GM21526 (cell line): ENCODE measurements around the gene AKT1.

Source experiments
- ATAC-seq: cut with Tn5 transposase; IDR thresholded peaks from one replicate; pipeline ENCODE4 v1.9.1; 2021; ENCODE audit warnings: moderate library complexity; ENCODE audit not compliant: unreplicated experiment, low FRiP score

AKT1 gene

DNA sequence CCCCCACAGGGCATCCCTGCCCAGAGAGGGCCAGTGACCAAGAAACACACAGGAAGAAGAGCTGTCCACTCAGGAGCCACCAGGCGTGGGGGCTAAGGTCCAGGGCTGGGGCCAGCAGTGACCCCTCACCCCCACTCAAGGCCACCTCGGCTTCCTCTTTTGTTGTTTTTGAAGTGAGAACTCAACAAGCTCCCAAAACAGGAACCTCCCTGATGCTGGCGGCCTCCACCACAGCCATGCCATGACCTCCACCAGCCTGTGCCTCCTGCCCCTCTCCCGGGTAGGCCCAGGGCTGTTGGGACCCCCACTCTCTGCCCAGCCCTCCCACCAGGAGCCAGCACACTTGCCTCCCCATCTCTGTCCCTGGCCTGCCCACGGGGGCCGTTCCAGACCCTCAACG, 7.8 kb downstream of the AKT1 start:
- no peak for ATAC-seq

DNA sequence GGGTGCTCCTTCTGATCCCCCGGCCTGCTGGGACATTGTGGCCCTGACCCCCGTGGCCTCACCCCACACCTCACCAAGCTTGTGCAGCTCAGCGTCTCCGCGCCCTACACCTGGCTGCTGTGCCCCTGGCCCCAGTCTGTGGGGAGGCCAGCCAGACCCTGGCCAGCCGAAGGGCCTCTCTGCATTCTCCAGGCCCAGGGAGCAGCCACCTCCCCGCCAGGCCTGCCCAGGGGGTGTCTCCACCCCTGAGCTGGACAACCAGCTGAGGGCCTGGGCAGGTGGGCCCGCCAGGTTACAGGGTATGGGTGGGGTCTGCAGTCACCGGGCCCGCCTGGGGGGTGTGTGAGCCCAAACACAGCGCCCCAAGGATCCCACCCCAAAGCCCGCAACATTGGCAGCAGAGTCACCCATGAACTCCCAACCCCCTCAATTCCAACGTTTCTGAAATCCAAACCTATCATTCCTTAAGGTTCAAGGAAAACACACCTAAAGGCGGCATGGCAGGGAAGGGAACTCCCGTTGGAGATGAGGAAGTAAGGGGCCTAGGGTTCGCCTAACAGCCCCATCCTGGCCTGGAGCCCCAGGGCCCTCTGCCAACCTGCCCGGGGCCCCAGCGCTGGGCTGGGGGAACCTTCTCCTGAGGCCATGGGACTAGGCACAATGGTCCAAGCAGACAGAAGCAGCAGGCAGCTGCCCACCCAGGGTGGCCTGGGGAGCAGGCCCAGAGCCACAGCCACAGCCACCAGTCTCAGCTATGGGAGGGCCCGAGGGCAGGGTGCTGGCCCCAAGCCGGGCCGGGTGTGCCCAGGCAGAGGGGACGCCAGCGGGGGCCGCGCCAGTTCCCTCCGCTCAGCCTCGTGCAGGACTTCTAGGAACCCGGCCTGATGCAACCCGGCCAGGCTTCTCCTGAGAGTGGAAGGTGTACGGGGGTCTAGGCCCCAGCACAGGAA, 8.5 kb downstream of the AKT1 start:
- no peak for ATAC-seq

DNA sequence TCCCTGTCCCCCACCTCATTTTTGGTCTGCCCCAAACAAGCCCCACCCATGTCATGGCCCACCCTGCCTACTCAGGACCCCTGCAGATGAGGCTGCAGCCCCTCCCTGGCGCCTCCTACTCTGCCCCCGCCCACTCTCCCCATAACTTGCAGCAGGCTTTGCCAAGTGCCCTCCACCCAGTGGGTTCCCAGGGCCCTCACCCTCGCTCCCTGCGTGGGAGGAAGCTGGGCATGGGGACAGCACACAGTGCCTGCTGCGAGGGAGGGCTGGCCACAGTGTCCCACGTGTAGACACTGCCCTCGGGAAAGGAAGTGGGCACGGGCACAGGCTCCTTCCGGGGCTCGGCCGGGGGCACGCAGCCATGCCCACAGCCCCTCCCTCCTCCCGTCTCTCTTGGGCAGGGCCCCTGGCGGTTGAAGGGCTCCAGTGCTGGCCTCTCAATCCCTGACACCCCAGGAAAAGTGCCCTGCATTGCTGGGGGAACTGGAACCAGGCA, 9.4 kb downstream of the AKT1 start:
- ATAC-seq, result no peak

DNA sequence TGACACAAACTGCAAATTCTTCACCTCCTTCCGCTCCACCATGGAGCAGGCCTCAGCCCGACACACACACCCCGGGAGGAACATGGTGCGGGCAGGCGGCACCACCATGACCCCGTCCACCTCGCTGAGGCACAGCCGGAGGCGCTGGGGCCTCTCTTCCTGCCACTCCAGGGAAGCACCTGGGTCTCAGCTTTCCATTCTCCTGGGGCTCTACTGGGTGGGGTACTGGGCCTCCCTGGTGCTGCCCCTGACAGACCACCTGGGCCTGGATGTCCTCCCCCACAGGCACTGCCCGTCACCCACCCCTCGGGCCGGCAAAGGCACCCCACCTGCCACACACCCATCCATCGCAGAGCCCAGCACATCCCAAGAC, 9.9 kb downstream of the AKT1 start:
- no peak for ATAC-seq

DNA sequence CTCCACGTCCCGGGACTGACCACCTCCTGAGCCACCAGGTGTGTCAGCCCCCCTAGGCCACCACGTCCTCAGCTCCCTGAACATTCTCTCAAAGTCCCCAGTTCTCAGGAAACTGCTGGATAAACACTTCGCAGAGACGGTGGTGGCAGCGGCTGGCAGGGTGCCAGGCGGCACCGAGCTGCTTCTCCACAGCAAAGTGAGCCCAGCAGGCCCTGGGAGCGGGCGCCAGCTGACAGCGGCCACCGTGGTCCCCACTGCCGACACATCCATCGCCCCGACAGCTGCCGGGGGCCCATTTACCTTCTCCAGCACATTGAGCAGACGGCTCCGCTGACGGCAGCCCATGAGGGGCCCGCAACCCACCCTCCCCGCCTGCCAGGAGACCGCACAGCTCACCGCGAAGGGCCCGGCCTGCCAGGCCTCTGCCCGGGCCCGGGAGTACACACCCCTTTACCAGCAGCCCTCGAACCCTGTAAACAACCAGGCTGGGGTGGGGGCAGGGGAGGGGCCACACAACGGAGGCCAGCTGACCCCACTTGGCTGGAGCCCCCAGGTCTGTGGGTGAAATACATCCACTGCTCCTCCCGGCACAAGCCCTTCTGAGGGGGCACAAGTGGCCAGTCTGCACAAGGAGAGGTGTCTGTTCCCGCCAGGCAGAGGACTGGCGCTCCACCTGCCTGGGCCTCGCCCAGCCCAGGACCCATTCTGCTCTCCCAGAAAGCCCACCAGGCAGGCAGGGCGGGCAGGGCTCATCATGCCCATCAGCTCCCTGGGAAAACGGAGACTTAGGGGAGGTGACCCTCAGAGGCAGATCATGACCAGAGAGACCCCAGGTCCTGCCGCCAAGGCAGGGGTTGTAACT, 10.5 kb downstream of the AKT1 start:
- ATAC-seq, result no peak

DNA sequence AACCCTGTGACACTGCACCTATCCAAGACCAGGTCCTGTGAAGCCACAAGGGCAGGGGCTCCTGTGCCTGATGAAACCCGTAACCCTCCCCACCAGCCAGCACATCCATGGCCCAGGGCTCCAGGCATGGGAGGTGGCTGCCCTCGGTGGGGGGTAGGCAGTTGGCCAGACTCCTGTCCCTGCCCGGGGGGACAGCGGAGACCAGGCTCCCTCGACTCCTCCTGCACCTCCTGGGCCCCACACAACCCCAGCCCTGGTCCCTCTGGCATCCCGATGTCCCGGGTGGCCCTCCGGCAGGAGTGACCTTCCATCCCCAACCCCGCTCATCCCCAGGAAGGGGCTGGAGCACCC, 11.4 kb downstream of the AKT1 start:
- no peak for ATAC-seq

DNA sequence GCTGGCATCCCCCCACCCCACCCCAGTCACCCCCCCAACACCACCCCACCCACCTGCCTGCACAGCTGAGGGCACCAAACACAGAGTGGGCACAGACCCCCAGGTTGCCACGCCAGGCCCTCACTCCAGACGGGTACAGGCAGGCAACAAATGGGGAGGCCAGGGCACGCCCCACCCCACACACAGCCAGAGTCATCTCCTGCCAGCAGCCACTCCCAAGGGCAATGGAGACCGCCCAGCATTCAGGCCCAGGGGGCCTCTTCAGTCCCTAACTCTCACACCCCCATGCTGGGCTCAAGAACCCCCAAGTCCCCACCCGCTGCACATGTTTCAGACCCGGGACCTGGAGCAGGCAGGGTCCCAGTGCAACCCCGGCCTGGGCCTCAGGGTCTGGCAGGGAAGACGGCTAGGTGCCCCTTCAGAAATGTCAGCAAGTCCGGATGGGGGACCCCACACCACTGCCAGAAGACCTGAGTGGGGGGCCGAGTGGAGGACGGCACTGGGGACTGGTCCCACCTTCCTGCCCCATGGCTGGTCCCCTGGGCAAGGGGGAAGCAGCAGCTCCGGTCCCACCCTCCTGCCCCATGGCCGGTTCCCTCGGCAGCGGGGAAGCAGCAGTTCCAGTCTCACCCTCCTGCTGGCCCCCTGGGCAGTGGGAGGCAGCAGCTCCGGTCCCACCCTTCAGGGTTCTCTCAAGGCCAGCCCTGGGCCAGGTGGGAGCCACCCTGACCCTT, 11.9 kb downstream of the AKT1 start:
- no peak for ATAC-seq

DNA sequence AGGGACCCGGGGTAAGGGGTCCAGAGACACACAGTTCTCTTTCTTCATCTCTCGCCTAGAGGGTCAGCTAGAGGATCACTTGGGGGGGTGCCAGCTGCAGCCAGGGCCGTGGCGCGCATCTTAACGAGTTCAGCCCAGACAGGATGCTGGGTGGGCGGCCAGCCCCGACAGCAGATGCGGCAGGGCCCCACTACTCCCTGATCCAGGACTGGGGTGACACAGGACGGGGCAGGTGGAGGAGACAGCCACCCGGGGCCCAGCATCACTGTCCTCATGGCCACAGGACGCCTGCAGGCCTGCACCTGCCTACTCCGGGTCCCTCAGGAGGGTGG, 12.8 kb downstream of the AKT1 start:
- ATAC-seq, result no peak

DNA sequence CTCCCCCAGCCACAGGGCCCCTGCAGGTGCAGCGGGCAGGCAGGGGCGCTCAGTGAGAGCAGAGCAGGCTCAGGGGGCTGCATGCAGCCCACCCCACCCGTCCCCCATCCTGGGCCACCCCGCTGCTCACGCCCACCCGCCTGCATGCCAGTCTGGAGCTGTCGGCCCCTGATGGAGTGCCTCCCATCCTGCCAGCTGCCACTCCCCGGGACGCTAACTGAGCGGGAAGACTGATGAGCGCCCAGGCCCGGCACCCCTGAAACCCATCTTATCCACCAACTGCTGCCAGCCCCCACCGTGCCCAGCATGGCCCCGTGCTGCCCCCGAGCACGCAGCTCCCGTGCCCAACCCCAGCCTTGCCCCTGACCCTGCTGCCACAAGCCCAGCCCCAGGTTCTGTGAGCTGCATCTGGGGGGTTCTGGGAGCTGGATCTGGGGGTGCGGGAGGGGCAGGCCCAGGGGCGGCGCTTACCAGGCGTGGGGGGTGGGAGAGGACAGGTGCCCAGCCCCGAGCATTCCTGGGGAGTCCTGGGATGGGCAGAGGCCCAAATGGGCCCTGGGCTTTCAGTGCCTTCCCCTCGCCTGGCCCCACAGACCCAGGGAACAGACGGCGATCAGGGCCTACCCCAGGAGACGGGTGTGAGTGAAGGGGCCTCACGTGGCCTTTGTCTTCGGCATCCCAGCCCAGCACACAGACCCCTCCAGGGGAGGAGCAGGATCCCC, 13.3 kb downstream of the AKT1 start:
- ATAC-seq, result no peak

DNA sequence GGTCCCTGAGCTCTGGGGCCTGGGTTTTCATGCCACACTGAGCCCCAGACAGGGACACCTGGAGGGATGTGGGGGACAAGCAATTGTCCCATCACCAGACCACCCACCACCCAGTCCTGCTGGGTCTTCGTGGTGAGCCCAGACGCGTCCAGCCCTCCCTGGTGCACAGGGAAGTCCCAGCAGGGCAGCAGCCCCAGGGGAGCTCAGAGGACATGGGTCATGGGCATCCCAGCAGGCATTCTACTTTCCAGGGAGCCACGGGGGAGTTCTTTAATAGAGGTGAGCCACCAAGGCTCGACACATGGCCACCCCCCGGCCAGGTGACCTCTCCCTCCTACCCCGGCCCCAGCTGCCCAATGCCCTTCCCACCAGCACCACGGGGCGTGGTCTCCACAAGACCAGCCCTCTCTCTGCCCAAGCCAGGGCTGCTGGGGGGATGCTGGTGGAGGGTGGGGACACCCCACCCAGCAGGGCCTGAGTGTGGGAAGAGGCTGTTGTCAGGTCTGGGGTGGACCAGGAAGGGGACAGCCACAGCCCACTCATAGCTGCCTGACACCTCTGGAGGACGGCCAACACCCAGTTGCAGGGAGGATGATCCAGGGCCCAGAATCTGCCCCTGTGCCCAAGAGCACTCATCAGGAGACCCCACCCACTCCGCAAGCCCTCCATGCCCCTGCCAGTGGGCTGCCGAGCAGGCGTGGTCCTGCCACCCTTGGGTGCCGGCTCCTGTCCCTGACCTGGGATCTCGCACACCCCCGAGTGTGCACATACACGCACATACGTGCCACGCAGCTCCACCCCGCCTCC, 14.1 kb downstream of the AKT1 start:
- no peak for ATAC-seq

DNA sequence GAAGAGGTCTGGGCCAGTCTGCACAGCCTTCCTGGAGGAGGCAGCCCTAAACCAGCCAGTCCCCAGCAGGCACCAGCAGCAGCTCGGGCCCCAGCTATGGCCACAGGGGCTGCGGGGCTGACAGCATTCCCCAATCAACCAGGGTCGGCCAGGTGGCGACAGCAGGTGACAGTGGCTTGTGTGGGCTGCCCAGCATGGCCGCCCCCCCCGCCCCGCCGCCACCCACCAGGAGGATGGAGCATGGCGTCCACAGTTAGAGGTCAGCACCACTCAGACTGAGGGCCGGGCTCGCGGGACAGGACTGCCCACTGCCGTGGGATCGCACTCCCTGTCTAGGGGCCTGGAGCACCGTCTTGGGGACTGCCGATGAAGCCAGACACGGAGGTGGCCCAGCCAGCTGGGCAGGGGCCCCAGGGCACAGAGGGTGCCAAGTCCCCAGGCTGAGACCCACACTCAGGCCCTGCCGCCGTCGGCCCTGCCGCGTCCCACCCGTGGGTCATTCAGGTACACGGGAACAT, 15.0 kb downstream of the AKT1 start:
- no peak for ATAC-seq

DNA sequence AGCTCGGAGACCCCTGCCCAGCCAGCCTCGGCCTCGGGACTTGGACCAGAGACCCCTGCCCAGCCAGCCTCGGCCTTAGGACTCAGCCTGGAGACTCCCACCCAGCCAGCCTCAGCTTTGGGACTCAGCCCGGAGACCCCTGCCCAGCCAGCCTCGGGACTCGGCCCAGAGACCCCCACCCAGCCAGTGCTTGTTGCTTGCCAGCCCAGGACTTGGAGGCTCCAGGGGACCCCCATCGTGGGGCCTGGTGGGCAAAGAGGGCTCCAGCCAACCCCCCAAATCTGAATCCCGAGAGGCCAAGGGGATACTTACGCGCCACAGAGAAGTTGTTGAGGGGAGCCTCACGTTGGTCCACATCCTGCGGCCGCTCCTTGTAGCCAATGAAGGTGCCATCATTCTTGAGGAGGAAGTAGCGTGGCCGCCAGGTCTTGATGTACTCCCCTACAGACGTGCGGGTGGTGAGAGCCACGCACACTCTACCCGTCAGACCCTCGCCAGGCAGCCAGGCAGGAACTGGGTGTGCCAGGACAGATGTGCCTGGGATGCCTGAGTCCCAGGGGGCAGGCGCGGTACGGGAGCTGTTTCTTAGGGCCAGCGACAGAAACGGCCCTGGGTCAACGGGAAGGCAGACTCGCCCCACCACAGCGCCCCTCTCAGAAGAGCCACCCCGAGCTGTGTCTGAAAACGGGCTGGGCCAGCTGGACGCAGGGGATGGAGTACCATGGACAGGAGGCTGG, 15.6 kb downstream of the AKT1 start:
- ATAC-seq, result no peak

DNA sequence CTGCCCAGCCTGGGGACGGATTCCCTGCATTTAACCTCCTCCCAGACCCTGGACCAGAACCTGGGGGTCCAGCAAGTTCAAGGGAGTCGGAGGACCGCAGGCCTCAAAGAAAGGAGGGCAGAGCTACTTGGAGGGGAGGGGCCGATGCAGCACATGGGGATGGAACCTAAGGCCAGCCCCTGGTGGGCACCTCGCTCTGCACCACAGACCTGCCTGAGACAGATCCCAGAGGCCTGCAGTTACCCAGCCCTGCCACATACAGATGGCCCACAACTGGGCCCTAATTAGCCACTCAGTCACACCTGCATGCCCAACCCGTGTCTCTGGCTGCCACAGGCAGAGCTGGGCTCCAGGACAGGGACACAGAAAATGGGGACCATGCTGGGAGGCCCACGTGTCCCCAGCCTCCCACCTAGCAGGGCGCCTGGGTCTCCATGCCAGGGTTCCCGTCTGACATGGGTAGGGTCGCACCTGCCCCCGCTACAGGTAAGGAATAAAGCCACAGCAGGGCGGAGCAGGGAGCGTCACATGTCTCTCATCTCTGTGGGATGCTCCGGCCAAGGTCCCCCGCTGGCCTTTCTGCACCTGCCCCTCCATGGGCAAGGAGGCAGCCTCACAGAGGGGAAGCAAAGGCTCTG, 16.7 kb downstream of the AKT1 start:
- no peak for ATAC-seq

DNA sequence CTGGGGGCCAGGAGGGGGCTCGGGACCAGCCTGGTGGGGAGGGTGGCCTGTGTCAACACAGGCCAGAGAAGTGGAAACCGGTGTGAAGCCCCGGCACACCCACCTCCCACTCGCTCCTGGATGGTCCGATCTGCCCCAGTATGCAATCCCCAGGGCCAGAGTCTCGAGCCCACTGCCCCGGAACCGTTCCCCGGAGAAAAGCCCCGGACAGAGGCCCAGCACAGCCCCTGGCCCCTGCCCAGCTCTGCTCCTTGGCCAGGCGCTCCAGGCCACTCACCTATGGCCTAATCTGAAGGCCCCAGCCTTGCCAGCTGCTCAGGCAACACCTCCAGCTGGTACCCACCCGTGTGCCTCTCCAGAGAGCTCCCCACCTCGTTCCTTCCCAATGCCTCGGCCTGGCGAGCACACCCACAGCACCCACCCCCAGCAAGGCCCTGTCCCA, 17.7 kb downstream of the AKT1 start:
- no peak for ATAC-seq

DNA sequence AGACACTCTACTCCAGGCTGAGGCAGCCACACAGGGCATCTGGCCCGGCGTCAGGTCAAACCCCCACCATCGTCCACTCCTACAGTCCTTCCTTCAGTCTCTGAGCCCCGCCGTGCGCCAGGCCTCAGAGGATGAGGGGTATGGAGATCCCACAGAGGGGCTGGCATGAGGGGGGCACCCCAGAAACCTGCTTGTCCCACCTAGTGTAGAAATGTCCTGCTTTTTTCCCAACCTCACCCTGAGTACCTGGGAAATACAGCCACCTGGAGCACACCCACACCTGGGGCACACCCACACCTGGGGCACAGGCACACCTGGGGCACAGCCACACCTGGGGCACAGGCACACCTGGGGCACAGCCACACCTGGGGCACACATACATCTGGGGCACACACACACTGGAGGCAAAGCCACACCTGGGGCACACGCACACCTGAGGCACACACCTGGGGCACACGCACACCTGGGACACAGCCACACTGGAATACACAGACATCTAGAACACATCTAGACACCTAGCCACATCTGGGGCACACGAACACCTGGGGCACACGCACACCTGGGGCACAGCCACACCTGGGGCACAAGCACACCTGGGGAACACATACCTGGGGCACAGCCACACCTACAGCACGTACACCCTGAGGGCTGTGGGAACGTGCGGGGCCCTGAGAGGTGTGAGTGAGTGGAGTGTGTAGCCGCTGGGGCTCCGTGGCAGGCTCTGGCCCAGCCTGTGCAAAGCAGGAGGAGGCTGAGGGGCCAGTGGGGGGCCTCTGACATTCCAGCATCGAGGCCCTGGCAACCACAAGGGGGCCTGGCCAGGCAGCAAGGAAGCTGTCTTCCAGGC, 18.4 kb downstream of the AKT1 start:
- ATAC-seq, result no peak

DNA sequence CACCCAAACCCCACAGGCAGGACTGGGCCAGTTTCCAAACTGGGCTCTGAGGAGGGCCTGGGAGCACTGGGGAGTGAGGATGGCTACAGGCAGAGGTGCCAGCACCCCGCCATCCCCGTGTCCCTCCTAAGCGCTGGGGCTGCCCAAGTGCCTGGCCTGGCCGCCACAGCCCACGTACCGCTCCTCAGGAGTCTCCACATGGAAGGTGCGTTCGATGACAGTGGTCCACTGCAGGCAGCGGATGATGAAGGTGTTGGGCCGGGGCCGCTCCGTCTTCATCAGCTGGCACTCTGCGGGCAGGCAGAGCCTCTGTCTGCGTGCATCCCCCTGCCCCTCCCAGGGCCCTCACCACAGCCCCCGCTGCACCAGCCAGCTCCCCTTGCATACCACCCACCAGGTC, 19.1 kb downstream of the AKT1 start:
- no peak for ATAC-seq

DNA sequence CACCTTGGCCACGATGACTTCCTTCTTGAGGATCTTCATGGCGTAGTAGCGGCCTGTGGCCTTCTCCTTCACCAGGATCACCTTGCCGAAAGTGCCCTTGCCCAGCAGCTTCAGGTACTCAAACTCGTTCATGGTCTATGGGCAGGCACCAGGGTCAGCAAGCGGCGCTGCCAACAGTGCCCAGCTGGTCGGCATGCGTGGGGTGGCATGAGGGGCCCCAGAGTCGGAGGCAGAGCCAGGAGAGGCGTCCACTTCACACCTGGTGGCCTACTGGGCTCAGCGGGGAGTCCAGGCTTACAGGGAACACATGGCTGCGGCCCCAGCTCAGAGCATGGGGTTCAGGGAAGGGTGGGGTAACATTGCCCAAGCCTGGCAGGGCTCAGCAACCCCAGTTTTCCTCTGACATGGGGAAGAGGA, 20.5 kb downstream of the AKT1 start:
- ATAC-seq, result no peak
